Panc1 (cell line): ENCODE data around the gene USP27X. TPM values are rescaled to one million over a fixed set of nuclear protein-coding genes. Genes with fewer than 3 reads are reported as not detected.

Source experiments
- ATAC-seq: fragments of 200-7000 bp; cut with Tn5 transposase; 2 replicates; pipeline ENCODE4 v1.9.1; 2020; ENCODE audit warnings: mild to moderate bottlenecking, moderate library complexity
- BruUV-seq: library from RNA; stranded (reverse); fragments of 400-500 nt; replicated peaks from 2 replicates; lab custom pipeline; 2021; lab: Mats Ljungman, UMichigan
- CTCF ChIA-PET: fragments of 300-600 bp; sonication (Branson Sonifier 250); formaldehyde crosslinking; loops from one replicate; lab custom pipeline; 2022; ENCODE audit warnings: antibody characterized with exemption; lab: Charles Lee
- POLR2A ChIA-PET: fragments of 300-600 bp; sonication (Branson Sonifier 250); formaldehyde crosslinking; loops from one replicate; lab custom pipeline; 2022; ENCODE audit warnings: antibody characterized with exemption; lab: Charles Lee
- DNase-seq: peaks from one replicate; pipeline ENCODE4 v3.0.0-alpha.2; 2010; ENCODE audit warnings: low read depth, low spot score
- H3K27ac ChIP-seq: 2 replicates; pipeline ENCODE4 v1.5.1; 2011; ENCODE audit warnings: mild to moderate bottlenecking, low read length, inconsistent platforms
- H3K27me3 ChIP-seq: fragments of 200-500 bp; sonication (Bioruptor generic); 2 replicates; pipeline ENCODE4 v1.6.0; 2014; ENCODE audit warnings: low read length, inconsistent platforms; ENCODE audit not compliant: control insufficient read depth, insufficient read depth
- H3K36me3 ChIP-seq: fragments of 200-500 bp; sonication (Bioruptor generic); 2 replicates; pipeline ENCODE4 v1.5.1; 2014; ENCODE audit warnings: inconsistent platforms, mild to moderate bottlenecking, low read length, moderate library complexity; ENCODE audit not compliant: control insufficient read depth, insufficient read depth
- H3K4me1 ChIP-seq: 2 replicates; pipeline ENCODE4 v1.5.1; 2011; ENCODE audit warnings: inconsistent platforms, mild to moderate bottlenecking, low read length, moderate library complexity; ENCODE audit not compliant: control insufficient read depth, insufficient read depth
- H3K4me3 ChIP-seq, 2 experiments: 2 replicates each; pipeline ENCODE4 v1.5.1; 2011 to 2012; ENCODE audit warnings: low read depth in 2 of 2, low read length in 2 of 2, mild to moderate bottlenecking in 2 of 2, inconsistent platforms in 1 of 2, moderate library complexity in 1 of 2
- H3K9me3 ChIP-seq: fragments of 200-500 bp; sonication (Bioruptor generic); 2 replicates; pipeline ENCODE4 v1.5.1; 2014; ENCODE audit warnings: low read depth, mild to moderate bottlenecking, inconsistent platforms, low read length, moderate library complexity; ENCODE audit not compliant: control insufficient read depth, insufficient read depth
- CTCF ChIP-seq: fragments of 450-650 bp; IDR thresholded peaks from 2 replicates; pipeline ENCODE4 v1.5.1; 2017; ENCODE audit warnings: mild to moderate bottlenecking
- POLR2AphosphoS5 ChIP-seq: IDR thresholded peaks from 2 replicates; pipeline ENCODE4 v1.6.1; 2012; ENCODE audit warnings: mild to moderate bottlenecking, low read depth, low read length, moderate library complexity
- REST ChIP-seq, 2 experiments: IDR thresholded peaks; 2 replicates each; pipeline ENCODE4 v1.6.1; 2011 to 2012; ENCODE audit warnings: low read depth in 2 of 2, control low read depth in 1 of 2, low read length in 1 of 2, mild to moderate bottlenecking in 1 of 2, moderate library complexity in 1 of 2; ENCODE audit not compliant: insufficient read depth in 1 of 2
- SIN3A ChIP-seq: IDR thresholded peaks from 2 replicates; pipeline ENCODE4 v1.6.1; 2012; ENCODE audit warnings: low read depth, mild to moderate bottlenecking, low read length, moderate library complexity, borderline replicate concordance; ENCODE audit not compliant: insufficient read depth
- TCF7L2 ChIP-seq: IDR thresholded peaks from 2 replicates; pipeline ENCODE4 v1.6.1; 2011; ENCODE audit warnings: mild to moderate bottlenecking, low read depth, low read length, inconsistent platforms
- in situ Hi-C: cut with HindIII; loops from 2 replicates; pipeline ENCODE4 v1.10.0; 2016; ENCODE audit warnings: low sequenced_read_pairs, low pct_unique_long_range_greater_than_20kb
- intact Hi-C: fragments of 100-400 bp; cut with micrococcal nuclease; formaldehyde crosslinking; loops from one replicate; pipeline ENCODE4 v1.10.0; 2022; ENCODE audit not compliant: unreplicated experiment
- total RNA-seq: library from RNA; stranded (reverse); gene quantifications from one replicate; pipeline ENCODE4 v1.2.1, GENCODE V29; 2021; ENCODE audit not compliant: unreplicated experiment

The USP27X gene
- total RNA-seq, 1 experiment from 2014 or later, result 3.1 TPM

- intact Hi-C loops (no loop called here), in situ Hi-C loops (no loop called here)
- TF ChIP-seq CTCF (no peak), TCF7L2 (no peak), REST (IDR thresholded peaks at IDR 0.05; ENCODE audit: insufficient read depth in 1 of 2, low read depth in 2 of 2, low read length in 1 of 2) (no peak), POLR2AphosphoS5 (no peak), SIN3A (no peak)
- BruUV-seq, result no TSS peak
- ChIA-PET CTCF (interaction anchor here (0.5 to 0.8 kb wide), 2 partner anchors 11 to 75 kb away, joined by 3 to 5 read pairs; no protein-coding TSS in a partner anchor), POLR2A (no interaction called here)
- Histone ChIP-seq H3K27me3 (no peaks in the 10 kb centered on the region), H3K27ac (peak overlapping the region; percentile 74; the same call in 1 of the 2 replicates), H3K4me3 (peak overlapping the region; percentile 60 to 65), H3K4me1 (no peaks in the 10 kb centered on the region; the same call in 1 of the 2 replicates), H3K36me3 (no peaks in the 10 kb centered on the region), H3K9me3 (no peaks in the 10 kb centered on the region)
- no peak for DNase-seq
- peak; percentile 39; the same call in 1 of the 2 replicates for ATAC-seq
Measured at GRCh38 chrX:49879656-49880277, 483 bp downstream of the USP27X start.

GRCh38 chrX:49880668-49881067 lies 1.4 kb downstream of the USP27X start:
- H3K36me3 ChIP-seq, result no peaks in the 10 kb centered on the region
- CTCF ChIA-PET, result no interaction called here
- POLR2A ChIA-PET, result no interaction called here
- in situ Hi-C loops, result no loop called here
- no peaks in the 10 kb centered on the region for H3K27me3 ChIP-seq
- no peak for ATAC-seq
- H3K9me3 ChIP-seq, result no peaks in the 10 kb centered on the region
- no peak for DNase-seq
- TF ChIP-seq TCF7L2 (no peak), CTCF (no peak), SIN3A (no peak), POLR2AphosphoS5 (no peak), REST (IDR thresholded peaks at IDR 0.05; ENCODE audit: insufficient read depth in 1 of 2, low read depth in 2 of 2, low read length in 1 of 2) (no peak)
- no TSS peak for BruUV-seq
- H3K4me3 ChIP-seq, result peak overlapping the region in 1 of 2 experiments; percentile 65; a peak in 2 of 4 replicates
- H3K4me1 ChIP-seq, result no peaks in the 10 kb centered on the region; the same call in 1 of the 2 replicates
- no peak overlapping the region for H3K27ac ChIP-seq
- intact Hi-C loops, result no loop called here
